ENCODE data around the gene ARAP2.

- TF ChIP-seq POLR2A (IDR thresholded peaks at IDR 0.05) = no peak
- no peak for TF ChIP-seq CTCF (IDR thresholded peaks at IDR 0.05)
- no peak for TF ChIP-seq POLR2AphosphoS5 (IDR thresholded peaks at IDR 0.05)
These were observed 48.0 kb downstream of the ARAP2 start for GRCh38 chr4:36196145-36196913.
